HG03135 (cell line): ENCODE results near the gene PPP2R3B.
"Not testable (repeated sequence)": the region's sequence is repeated elsewhere in the genome, so short reads cannot be mapped to it uniquely, and the experiment has no call there.

Experiments
- ATAC-seq: cut with Tn5 transposase; IDR thresholded peaks from one replicate; pipeline ENCODE4 v1.9.1; 2021; ENCODE audit warnings: mild to moderate bottlenecking, moderate library complexity; ENCODE audit not compliant: unreplicated experiment

Gene PPP2R3B

DNA sequence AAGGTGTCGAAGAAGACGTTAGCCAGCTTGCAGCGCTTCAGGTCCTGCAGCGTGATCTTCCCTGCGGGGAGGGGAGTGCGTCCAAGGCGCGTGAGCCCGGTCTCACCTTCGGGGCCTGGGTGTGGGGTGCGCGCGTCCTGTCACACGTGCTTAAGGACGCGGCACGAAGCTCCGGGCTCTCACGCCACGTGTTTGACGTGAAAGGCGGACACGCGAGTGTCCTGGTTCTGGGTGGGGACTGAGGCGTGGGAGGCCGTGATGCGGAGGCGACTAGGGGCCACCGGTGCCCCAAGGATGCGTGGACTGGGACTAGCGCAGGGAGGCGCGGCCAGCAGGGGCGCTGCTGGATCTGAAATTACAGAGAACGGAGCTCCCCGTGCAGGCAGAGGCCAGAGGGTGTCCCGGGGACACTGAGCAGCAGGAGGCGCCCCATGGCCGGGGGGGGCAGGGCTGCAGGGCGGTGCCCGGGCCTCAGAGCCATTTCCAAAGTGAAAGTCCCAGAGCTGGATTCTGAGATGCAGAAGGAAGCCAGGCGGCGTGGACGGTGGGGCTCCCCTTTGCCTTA is 47.8 kb downstream of the PPP2R3B start:
- no peak for ATAC-seq

DNA sequence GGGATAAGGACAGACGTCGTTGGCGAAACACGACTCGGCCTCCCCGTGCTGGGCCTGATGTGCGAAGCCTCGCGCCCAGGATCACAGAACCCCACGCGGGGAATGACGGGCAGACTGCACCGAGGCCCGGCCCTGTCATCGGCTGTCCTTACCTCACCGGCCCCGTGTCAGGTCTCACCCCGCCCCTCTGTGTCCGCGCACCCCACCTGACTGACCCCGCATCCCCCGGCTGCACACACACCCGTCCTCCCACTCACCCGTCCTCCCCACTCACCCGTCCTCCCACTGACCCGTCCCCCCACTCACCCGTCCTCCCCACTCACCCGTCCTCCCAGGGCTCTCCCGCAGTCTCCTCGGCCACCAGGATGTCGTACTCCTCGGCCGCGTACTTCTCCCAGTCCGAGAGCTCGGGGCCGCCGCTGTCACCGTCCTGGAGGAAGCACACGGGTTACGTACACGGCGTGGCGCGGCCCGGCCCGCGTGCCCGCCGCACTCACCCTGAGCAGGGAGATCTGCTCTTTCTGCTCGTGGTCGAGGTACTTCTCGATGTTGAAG is 48.3 kb downstream of the PPP2R3B start:
- ATAC-seq, result no peak

DNA sequence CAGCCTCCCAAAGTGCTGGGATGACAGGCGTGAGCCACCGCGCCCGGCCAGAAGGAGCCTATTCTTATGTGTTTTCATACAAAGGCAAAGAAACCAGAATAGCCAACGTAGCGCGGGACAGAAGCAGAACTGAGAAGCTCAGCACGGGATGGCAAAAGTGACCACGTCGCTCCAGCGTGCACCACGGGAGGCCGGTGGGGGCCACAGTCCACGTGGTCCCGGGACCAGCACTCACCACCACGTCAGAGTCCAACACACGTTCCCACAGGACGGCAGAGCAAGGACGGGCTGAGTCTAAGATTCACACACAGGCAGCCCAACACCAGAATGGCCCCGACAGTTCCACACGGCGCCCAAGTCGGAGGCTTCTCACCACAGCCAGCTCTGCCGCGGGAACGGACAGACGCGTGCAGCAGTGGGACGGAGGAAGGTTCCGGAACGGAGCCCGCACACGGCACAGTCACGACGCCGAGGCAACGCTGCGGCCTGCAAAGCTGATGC is 49.3 kb downstream of the PPP2R3B start:
- ATAC-seq, result no peak

DNA sequence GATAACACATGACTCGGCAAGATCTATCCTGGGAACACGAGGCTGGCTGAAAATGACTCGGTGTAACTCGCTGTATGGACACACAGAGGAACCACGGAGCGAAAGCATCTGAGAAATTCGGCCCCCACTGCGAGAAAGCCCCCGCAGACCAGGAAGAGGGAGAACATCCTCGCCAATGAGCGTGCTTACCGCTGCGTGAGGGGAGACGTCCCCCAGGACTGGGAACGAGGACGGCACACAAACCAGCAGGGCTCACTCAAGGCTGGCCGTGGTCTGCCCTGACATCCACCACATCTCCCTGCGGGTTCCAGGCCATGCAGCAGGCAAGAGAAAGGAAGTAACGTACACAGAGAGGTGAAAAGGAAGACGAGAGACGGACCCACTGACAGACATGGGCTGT is 50.5 kb downstream of the PPP2R3B start:
- no peak for ATAC-seq

DNA sequence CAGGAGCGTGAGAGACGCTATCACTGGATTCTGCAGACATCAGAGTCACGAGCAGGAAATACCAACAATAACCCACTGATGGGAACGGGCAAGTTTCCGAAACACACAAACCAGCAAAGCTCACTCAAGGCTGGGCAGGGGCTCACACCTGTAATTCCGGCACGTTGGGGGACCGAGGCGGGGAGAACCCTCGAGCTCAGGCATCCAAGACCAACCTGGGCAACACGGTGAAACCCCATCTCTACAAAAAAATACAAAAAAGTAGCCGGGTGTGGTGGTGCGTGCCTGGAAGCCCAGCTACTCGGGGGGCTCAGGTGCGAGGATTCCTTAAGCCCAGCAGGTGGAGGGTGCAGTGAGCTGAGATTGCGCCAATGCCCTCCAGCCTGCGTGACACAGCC is 51.0 kb downstream of the PPP2R3B start:
- ATAC-seq, result no peak

DNA sequence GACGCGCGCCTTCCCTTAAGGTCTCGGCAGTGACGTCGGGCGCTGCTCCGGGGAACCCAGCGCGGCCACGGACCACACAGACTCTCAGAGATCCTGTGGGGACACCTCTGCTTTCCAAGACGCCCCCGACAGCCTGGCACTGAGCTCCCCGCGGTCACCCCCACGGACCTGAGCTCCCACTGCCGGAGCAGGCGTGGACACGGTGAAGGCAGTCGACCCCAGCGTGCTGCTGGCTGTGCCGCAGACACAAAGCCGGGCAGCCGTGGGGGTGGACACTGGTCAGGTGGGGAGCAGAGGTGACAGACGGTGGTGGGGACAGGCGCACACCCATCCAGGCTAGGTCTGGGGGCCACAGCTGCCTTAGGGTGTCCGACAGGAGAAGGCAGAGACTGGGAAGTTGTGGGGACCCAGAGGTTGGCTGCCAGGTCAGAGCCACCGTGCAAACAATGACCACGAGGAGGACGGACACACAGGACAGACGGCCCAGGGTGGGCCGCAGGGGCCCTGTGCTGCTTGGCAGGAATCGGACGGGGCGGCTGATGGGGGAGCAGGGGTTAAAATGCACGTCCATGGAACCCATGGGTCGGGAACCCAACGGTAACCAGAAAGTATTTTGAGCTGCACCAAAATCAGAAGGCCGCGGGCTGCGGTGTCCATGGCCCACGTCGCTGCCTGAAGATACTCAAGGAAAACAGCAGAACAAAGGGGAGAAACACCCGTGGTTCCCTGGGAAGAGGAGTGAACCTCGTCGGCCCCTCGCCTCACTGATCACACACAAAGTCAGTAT is 51.5 kb downstream of the PPP2R3B start:
- no peak for ATAC-seq

DNA sequence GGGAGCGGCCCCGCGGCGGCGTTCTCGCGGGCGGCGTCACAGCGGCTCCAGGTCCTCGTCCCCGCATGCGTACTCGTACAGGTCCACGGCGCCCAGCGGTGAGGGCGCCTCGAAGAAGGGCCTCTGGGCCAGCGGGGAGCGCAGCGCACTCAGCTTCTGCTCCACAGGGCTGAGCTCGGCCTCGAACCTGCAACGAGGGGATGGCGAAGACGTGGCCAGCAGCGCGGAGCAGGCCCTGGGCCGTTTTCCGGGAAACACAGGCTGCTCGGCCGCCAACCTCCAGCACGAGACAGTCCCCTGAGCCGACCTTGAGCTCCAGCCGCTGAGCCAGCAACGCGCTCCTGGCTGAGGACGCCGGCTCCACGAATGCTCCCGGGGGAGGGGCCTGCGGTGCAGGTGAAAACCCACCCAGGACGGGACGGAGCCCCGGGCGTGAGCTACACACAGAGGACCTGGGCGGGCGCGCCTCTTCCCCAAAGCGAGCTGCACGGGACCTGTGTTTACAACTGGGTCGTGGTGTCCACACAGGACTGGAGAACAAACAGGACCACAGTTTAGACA is 52.3 kb downstream of the PPP2R3B start:
- ATAC-seq, result no peak

DNA sequence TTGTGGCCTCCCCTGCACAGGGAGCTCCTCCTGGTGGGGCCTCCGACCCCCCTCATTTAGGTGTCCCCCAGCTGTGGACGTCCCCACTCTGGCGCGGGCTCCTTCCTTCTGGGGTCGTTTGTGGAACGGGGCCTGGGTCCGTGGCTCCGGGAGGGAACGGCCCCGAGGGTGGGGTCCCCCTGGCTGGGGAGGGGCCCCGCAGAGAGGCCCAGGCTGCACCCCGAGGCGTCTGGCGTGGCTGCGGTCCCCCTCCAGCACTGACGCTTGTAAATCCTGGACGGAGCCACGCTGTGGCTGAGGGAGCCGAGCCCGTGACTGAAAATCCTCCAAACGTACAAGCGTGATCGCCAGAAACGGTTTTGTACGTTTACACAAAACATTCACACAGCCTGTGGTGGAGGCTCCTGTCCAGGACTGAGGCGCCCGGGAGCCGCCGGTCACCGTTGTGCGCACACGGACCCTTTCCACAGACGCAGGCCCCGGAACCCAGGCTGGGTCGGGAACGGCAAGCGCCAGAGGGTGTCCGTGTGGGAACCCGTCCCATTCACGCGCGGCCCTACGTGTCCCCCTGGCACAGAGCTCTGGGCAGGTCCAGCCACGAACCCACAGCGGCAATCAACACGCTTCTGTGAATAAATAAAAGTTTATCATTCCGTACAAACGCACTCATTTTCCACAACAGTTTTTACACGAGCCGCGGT is 52.9 kb downstream of the PPP2R3B start:
- ATAC-seq, result no peak

DNA sequence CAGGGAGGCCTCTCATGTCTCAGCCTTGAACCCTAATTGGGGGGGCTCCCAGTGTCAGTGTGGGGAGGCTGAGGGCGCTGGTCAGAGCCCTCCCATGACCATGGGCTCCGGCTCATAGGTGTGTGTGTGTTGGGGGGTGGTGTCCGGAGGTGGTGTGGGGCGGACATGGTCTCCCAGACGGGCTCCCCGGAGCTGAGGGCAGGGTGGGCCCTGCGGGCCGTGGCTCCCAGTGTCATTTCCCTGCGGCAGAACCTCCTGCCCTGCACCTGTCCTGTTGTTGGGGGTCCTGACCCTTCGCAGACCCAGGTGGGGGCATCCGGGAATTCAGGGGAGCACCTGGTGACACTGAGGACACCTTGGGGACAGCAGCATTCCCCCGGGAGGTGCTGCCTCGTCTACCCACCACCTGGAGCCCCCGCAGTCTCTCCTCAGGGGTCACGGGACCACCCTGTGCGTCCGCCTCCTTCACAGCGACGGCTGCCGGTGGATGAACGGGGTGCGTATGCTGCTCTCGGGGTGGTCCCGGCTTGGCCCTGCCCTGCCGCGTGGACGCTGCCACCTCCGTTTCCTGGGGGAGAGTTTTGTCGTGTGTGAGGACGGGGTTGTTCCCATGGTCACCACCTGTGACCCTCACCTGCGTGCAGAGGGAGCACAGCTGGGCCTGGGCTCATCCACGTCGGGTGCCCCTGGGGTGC is 53.6 kb downstream of the PPP2R3B start:
- ATAC-seq, result no peak

DNA sequence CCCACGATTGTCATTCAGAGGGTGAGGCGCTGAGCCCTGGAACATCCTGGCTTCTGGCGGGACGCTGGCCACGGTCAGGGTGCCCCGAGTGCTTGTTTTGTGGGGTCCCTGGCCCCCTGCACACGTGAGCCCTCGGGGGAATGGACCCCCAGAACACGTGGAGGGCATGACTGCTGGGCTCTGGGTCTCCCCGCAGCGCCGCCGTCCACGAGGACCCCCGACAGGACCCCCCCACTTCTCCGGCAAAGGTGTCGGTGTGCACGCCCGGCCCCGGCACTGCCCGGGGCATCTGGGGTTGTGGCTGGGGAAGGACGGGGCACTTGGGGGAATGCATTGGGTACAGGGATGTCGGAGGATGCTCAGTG is 54.2 kb downstream of the PPP2R3B start:
- ATAC-seq, result no peak

DNA sequence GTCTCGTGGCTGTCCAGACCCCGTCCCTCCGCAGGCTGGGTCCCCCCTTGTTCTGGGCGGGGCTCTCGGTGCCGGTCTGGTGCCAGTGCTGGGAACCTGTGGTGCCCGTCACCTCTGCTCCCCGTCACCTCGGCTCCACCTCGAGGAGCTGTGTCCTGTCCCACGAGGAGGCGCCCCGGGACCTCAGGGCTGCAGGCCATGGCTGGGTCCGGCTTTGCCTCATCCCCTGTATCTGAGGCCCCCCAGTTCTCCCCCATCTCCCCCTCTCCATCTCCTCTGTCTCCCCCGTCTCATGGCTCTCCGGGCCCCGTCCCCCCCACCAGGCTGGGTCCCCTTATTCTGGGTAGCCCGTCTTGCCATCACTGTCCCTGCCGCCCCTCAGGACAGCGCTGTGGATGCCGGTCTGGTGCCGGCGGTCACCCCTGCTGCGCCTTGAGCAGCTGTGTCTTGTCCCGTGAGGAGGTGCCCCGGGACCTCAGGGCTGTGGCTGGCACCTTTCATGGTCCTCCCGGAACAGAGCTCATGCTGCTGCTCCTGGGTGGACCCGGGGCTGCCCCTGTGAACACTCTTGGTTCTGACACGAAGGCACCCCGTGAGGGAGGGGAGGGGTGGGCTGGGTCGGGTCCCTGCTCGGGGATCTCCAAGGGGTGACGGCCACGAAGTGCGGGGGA is 54.7 kb downstream of the PPP2R3B start:
- no peak for ATAC-seq

DNA sequence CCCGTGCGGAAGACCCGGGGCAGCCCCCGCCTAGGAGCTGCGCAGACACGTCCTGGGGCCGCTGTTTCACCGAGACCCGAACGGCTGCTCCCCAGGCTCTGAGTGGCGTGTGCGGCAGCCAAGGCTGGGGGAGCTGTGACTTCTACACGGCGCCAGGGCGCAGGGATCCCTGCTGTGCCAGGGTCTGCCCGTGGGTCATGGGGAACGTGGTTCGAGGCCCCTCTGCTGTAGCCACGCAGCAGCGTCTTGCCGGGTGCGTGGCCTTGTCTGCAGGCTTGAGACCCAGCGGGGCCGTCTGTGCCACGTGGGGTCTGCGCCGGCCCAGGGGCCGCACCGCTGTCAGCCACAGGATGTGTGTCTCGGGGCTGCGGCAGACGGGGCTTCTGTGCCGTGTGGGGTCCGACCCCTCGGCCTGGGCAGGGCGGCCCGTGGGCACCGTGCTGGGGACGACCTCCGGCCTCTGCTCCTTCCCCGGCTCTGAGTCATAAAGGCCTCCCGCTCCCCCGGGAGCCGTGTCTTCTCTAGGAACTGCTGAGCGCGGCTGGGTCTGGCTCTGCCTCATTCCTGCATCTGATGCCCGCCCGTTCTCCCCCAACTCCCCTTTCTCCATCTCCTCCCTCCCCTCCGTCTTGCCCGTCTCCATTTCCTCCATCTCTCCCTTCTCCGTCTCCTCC is 55.4 kb downstream of the PPP2R3B start:
- ATAC-seq, result no peak

DNA sequence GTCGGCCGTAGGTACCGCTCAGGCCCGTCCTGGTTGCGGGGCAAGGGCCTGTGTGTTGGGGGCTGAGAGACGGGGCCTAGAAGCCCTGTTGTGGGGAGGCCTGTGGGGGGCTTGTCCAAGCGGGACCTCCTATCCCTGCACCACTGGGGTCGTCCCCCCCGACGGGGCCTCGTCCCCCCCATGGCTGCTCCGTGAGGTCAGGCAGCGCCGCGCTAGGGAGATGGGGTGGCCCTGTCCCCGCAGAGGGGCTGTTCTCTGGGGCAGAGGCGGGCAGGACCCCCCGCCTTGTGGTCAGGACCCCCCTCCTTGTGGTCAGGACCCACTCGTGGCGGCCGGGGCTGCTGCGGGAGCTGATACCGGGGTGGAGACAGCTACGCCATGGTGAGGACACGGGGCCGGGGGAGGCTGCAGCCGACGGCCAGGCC is 56.0 kb downstream of the PPP2R3B start:
- no peak for ATAC-seq

DNA sequence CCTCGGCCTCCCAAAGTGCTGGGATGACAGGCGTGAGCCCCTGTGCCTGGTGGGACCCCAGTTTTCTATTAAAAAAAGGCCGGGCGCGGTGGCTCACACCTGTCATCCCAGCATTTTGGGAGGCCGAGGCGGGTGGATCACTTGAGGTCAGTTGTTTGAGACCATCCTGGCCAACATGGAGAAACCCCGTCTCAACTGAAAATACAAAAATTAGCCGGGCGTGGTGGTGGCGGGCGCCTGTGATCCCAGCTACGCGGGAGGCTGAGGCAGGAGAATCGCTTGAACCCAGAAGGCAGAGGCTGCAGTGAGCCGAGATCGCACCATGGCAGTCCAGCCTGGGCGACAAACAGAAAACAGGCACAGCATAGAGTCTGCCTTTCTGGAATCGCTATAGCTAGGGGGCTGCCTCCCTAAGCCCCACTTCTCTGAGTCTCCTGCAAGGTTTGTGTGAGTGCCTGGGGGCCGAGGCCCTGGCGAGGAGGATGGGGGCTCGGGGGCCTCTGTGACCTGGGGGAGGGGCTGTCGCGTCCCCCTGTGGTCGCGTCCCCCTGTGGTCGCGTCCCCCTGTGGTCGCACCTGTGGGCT is 56.5 kb downstream of the PPP2R3B start:
- not testable (repeated sequence) for ATAC-seq

DNA sequence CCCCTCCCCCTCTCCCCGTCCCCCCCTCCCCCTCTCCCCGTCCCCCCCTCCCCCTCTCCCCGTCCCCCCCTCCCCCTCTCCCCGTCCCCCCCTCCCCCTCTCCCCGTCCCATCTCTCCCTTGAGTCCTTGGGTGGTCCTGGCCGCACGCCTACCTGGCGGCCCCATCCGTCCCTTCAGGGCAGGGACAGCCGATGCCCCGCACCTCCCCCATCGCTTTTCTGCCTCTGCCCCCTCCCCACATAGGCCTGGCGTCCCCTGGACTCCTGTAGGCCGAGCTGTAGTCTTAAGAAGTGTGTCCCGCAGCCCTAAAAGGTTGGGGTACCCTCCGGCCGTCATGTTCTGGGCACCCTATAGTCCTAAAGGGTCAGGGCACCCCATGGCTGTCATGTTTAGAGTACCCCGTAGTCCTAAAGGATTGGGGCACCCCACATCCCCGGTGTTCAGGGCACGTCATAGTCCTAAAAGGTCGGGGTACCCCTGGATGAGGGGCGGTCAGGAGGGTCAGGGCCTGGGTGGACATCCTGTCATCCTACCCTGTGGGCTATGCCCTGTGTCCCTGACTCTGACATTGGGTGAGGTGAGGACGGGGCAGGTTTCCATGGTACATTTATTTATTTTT is 57.3 kb downstream of the PPP2R3B start:
- ATAC-seq, result no peak

DNA sequence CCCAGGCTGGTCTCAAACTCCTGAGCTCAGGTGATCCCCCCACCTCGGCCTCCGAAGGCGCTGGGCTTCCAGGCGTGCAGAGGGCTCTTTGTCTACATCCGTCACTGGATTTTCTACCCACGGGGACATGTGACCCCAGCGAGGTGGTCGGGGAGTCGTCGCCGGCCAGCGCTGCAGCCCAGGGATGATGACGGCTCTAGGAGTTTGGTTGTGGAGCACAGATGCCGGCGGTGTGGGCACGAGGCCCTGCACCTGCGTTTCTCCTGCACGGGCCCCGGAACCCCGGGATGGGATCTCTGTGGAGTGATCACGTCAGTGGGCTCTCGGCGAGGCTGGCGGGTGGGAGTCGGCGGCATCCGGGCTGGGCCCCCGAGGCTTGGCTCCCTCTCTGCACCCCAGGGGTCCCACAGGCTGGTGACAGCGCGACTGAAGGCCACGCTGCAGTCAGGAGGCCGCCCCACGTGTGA is 59.0 kb downstream of the PPP2R3B start:
- no peak for ATAC-seq

DNA sequence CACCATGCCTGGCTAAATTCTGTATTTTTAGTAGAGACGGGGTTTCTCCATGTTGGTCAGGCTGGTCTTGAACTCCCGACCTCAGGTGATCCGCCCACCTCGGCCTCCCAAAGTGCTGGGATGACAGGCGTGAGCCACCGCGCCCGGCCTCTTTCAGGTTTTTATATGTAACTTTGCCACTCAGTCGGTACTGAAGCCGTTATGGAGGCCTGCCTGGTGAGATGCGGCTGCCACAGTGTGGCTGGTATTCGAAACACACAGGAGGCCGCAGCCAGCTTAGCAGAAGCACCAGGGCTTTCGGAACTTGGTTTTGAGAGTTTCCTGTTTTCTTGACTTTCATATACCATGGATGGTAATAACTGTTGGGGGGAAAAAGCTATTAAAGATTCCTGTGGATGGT is 62.0 kb downstream of the PPP2R3B start:
- ATAC-seq, result not testable (repeated sequence)

DNA sequence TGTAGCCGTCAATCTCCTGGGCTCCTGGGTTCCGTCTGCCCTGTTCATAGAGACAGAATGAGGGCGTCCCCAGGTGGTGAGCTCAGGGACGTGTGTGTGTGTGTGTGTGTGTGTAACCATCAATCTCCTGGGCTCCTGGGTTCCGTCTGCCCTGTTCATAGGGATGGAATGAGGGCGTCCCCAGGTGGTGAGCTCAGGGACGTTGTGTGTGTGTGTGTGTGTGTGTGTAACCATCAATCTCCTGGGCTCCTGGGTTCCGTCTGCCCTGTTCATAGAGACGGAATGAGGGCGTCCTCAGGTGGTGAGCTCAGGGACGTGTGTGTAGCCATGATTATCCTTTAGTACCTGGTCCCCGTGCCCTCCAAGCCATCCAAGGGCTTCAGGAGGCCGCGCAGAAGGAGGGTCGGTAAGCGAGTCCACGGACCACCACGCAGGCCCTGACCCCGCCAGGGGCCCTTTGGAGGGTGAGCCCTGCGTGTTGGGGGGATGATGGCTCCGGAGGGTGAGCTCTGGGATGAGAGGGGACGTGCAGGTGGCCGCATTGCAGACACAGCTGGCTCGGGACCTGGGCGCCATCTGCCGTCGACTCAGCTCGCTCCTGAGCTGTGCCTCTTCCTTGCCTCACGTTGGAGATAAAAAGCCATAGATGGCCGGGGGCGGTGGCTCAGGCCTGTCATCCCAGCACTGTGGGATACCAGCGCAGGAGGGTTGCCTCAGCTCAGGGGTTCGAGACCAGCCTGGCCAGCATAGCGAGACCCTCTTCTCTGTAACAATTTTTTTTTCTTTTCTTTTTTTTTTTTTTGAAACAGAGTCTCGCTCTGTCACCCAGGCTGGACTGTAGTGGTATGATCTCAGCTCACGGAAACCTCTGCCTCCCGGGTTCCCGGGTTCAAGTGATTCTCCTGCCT is 62.7 kb downstream of the PPP2R3B start:
- no peak for ATAC-seq
